Mucosa of descending colon (tissue), 3 donors: ENCODE data around the gene PSRC1. TPM values are rescaled to one million over a fixed set of nuclear protein-coding genes. Genes with fewer than 3 reads are reported as not detected.
A peak's percentile ranks its signal among the peaks of the same experiment; 100 is the strongest.
"Not testable (repeated sequence)": the region's sequence is repeated elsewhere in the genome, so short reads cannot be mapped to it uniquely, and the experiment has no call there.

ENCODE experiments used
- ATAC-seq: fragments of 200-7000 bp; cut with Tn5 transposase; one replicate; pipeline ENCODE4 v1.9.1; 2020; ENCODE audit warnings: mild to moderate bottlenecking, moderate library complexity
- DNase-seq, 3 donors: peaks; one replicate each; pipeline ENCODE4 v3.0.0-alpha.2; 2020
- H3K36me3 ChIP-seq: fragments of 200-600 bp; one replicate; pipeline ENCODE4 v1.8.0; 2021; ENCODE audit warnings: low read depth, mild to moderate bottlenecking
- H3K4me1 ChIP-seq: fragments of 200-600 bp; one replicate; pipeline ENCODE4 v1.8.0; 2021; ENCODE audit warnings: low read depth, mild to moderate bottlenecking
- H3K4me3 ChIP-seq: fragments of 200-600 bp; one replicate; pipeline ENCODE4 v1.8.0; 2021; ENCODE audit warnings: mild to moderate bottlenecking
- H3K9me3 ChIP-seq: fragments of 200-600 bp; one replicate; pipeline ENCODE4 v1.8.0; 2021; ENCODE audit warnings: mild to moderate bottlenecking
- intact Hi-C, 2 donors: fragments of 100-400 bp; cut with DNase I in 1 of 2; cut with micrococcal nuclease in 1 of 2; formaldehyde crosslinking; loops; one replicate each; pipeline versions ENCODE4 v1.11.0 to v1.11.1; 2022; cut with DNase I, micrococcal nuclease
- total RNA-seq, 3 donors: library from RNA; stranded (reverse); fragmentation: NEBNext Ultra II Directional in 2 of 3; extraction: Animal tissue kit (Norgen Biotek cat#: 25700) in 2 of 3; gene quantifications; one replicate each; pipeline versions ENCODE4 v1.2.1 to v1.2.4, GENCODE V29; 2021 to 2023
- TF ChIP-seq, protein P1 (sequence below): fragments of 200-600 bp; IDR thresholded peaks from one replicate; pipeline ENCODE4 v1.8.0; 2022; ENCODE audit warnings: antibody characterized with exemption, mild to moderate bottlenecking
- donor health status: DM: no; HTN: no; CAD: no; lungs with moderate emphysema.
- donor health status: DM: no; HTN: no; CAD: no.
- donor health status: DM: no; HTN: yes; CAD: no.

The PSRC1 gene
- total RNA-seq, 3 donors from 2014 or later, result 3.4 to 9.0 (median 4.2) TPM

DNA sequence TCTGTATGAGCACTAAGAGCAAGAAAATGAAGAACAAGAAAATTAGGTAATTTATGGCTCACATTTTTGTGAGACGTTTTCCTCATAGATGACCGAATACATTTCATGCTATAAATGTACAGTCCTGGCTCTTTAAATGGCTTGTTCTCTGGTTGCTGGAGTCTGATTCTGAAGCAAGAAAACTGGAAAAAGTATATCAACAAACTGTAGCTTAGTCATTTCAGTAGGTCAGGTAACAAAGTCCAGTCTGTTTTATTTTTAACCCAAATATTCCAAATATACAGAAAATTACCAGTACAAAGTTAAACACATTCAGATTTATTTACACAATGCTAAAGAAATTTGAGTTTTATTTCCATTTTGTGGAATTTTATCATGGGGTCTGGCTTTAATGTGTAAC is 26.4 kb upstream of the PSRC1 start:
- Histone ChIP-seq H3K4me1 (no peaks in the 10 kb centered on the region), H3K9me3 (no peaks in the 10 kb centered on the region), H3K36me3 (no peaks in the 10 kb centered on the region), H3K4me3 (no peak overlapping the region)
- TF ChIP-seq, protein P1, sequence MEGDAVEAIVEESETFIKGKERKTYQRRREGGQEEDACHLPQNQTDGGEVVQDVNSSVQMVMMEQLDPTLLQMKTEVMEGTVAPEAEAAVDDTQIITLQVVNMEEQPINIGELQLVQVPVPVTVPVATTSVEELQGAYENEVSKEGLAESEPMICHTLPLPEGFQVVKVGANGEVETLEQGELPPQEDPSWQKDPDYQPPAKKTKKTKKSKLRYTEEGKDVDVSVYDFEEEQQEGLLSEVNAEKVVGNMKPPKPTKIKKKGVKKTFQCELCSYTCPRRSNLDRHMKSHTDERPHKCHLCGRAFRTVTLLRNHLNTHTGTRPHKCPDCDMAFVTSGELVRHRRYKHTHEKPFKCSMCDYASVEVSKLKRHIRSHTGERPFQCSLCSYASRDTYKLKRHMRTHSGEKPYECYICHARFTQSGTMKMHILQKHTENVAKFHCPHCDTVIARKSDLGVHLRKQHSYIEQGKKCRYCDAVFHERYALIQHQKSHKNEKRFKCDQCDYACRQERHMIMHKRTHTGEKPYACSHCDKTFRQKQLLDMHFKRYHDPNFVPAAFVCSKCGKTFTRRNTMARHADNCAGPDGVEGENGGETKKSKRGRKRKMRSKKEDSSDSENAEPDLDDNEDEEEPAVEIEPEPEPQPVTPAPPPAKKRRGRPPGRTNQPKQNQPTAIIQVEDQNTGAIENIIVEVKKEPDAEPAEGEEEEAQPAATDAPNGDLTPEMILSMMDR, result no peak
- ATAC-seq (no peak), DNase-seq (no peak)
- intact Hi-C loops, result no loop called here

- DNase-seq, result no peak
Observed at GRCh38 chr1:109307274-109308021, 24.5 kb upstream of the PSRC1 start.

GRCh38 chr1:109306832-109307273 is 23.9 kb upstream of the PSRC1 start, which contains the start of gene MYBPHL:
TSS of gene MYBPHL (minus strand) at chr1:109307011. CDS start at chr1:109306991, 20 bp downstream.
- Histone ChIP-seq H3K36me3 (no peaks in the 10 kb centered on the region), H3K9me3 (no peaks in the 10 kb centered on the region), H3K4me3 (no peak within 1 kb of the TSS), H3K4me1 (no peaks in the 10 kb centered on the region)
- peak; percentile 12 for ATAC-seq
- DNase-seq, result no peak
- TF ChIP-seq, protein P1, result no peak
- intact Hi-C loops, result no loop called here

More at GRCh38 chr1:109307274-109308021, 24.5 kb upstream of the PSRC1 start:
- intact Hi-C loops, result no loop called here
- H3K4me3 ChIP-seq, result no peak overlapping the region
- H3K4me1 ChIP-seq, result no peaks in the 10 kb centered on the region
- no peaks in the 10 kb centered on the region for H3K9me3 ChIP-seq
- TF ChIP-seq, protein P1, result no peak
- H3K36me3 ChIP-seq, result no peaks in the 10 kb centered on the region
- peak; percentile 71 for ATAC-seq

- H3K9me3 ChIP-seq, H3K36me3 ChIP-seq, ATAC-seq, H3K4me1 ChIP-seq, H3K4me3 ChIP-seq, intact Hi-C loops, DNase-seq: not testable (repeated sequence)
Observed at GRCh38 chr1:109305991-109306390, 23.0 kb upstream of the PSRC1 start.

GRCh38 chr1:109304226-109304920 is 21.4 kb upstream of the PSRC1 start:
- H3K4me3 ChIP-seq, result no peak overlapping the region
- TF ChIP-seq, protein P1, result no peak
- ATAC-seq (no peak), DNase-seq (no peak)
- no peaks in the 10 kb centered on the region for H3K4me1 ChIP-seq
- intact Hi-C loops, result no loop called here
- H3K9me3 ChIP-seq, result no peaks in the 10 kb centered on the region
- no peaks in the 10 kb centered on the region for H3K36me3 ChIP-seq

GRCh38 chr1:109301874-109302273 is 18.9 kb upstream of the PSRC1 start:
- TF ChIP-seq, protein P1, result no peak
- Histone ChIP-seq H3K36me3 (no peaks in the 10 kb centered on the region), H3K4me1 (no peaks in the 10 kb centered on the region), H3K9me3 (no peaks in the 10 kb centered on the region), H3K4me3 (no peak overlapping the region)
- ATAC-seq (no peak), DNase-seq (no peak)
- intact Hi-C loops, result no loop called here
